ENCODE measurements around the gene SART3.

The SART3 gene

GRCh38 chr12:108560752-108561719 lies at the start of gene SART3:
SART3 (minus strand) TSS chr12:108561173; CDS start chr12:108561154, 19 bp downstream.
- H3K4me3 ChIP-seq (ENCODE audit: low read depth, low read length), result peak within 1 kb of the TSS; percentile 99
- no peak for TF ChIP-seq CTCF (IDR thresholded peaks at IDR 0.05; ENCODE audit: low read depth, low read length)

DNA sequence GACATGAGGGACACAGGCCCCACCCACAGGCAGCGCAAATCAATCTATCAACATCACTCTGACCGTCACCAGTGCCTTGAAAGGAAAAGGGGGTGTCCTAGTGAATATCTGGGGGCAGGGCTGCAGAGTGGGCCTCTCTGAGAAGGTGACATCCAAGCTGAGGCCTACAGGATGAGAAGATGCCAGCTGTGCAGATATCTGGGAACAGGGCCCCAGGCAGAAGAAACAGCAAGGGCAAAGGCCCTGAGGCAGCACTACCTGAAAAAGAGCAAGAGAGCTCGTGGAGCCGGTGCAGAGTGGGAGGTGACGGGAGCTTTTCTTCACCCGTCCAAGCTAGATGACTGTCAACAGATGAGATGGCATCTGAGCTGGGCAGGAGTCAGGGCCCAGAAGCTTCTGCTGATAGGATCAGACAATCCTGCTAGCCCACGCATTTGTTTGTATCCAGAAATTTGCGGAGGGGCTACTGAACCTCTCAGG lies 49.4 kb upstream of the SART3 start:
- no peak for TF ChIP-seq CTCF (IDR thresholded peaks at IDR 0.05; ENCODE audit: low read depth, low read length)
- H3K4me3 ChIP-seq (ENCODE audit: low read depth, low read length), result no peak overlapping the region

DNA sequence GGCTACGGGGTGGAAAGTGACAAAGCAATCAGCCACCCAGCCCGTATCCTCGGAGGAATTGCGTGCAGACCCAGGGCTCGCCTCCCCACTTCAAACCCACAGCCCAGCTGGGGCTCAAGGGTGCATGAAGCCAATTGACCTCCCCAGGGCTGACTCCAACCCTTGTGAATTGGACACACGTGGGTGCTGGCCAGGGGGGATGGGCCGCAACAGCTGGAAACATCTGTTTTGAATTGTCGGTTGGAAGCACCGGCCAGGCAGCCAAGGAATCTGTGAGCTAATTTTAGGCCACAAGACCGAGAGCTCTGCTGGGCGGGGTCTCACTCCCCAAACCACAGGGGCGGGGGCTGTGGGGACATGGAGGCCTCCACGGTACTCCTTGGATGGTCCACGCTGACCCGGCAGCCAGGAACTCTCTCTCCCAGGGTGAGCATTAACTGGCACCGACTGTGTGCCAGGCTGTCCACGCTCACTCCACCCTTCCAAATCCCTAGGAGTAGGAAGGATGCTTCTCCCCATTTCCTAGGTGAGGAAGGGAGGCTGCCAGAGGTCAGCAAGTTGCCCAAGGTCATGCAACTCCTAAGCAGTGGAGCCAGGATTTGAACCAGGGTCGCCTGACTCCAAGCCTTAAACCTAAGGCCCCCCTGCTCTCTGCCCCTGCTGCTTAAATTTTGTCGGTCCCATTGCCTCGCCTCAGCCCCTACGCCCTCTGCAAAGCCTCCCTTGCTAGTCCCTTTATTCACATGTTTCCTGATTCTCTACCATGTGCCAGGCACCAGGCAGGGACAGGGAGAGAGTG lies 48.8 kb upstream of the SART3 start:
- TF ChIP-seq CTCF (IDR thresholded peaks at IDR 0.05; ENCODE audit: low read depth, low read length), result no peak
- H3K4me3 ChIP-seq (ENCODE audit: low read depth, low read length), result no peak overlapping the region

DNA sequence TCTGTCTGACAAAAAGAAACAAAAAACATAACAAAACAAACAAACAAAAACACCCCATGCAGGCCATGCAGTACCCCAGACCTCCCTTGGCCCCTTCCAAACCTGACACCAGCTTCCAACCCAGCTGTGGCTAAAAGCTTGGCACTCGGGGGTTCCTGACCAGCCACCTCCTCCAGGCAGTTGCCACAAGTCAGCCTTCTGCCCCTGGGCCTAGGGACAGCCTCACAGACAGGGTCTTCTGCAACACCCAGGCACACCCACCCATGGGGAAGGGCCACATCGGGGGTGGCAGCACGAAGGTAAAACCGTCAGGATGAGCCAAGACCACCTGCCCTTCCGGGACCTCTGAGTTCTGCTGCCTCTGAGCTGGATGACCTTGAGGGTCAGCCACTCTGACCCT lies 47.6 kb upstream of the SART3 start:
- no peak overlapping the region for H3K4me3 ChIP-seq (ENCODE audit: low read depth, low read length)
- TF ChIP-seq CTCF (IDR thresholded peaks at IDR 0.05; ENCODE audit: low read depth, low read length), result no peak

GRCh38 chr12:108607981-108608600 lies 47.1 kb upstream of the SART3 start:
- no peak overlapping the region for H3K4me3 ChIP-seq (ENCODE audit: low read depth, low read length)
- no peak for TF ChIP-seq CTCF (IDR thresholded peaks at IDR 0.05; ENCODE audit: low read depth, low read length)

DNA sequence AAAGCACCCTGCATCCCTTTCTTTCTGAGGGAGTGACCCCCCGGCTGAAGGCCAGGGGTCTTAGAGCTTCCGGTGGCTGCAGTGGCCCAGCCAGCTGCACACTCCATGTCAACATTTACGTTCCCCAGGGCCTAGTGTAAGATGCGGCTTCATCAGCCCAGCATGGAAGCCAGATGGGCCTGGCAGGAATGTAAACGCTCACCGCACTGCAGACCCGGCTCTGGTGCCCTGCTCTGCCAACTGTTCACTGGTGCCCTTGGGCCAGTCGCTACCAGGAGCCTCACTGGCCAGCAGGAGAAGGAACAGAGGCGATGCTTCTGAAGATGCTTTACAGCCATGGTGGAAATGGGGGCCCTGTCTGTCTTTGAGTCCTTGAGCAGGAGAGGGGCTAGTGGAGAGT lies 45.5 kb upstream of the SART3 start:
- no peak overlapping the region for H3K4me3 ChIP-seq (ENCODE audit: low read depth, low read length)
- TF ChIP-seq CTCF (IDR thresholded peaks at IDR 0.05; ENCODE audit: low read depth, low read length), result no peak

Data from WI38 (cell line).